ENCODE measurements around the gene RBBP4.

RBBP4 gene

DNA sequence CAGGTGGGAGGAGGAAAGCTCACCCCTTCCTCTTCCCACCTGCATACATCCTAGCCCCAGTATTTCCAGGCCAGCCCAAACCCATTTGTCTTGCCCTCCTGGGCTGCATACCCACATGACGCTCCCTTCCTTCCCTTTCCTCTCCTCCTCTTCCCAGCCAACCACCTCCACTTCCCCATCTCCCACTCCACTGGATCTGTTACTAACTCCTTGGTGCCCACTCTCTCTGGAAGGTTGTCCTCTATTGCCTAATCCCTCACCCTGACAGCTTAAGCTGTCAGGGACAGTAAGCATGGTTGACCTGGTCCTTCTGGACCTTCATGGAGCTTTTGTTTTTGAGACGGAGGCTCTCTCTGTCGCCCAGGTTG is 74.6 kb downstream of the RBBP4 start:
- H3K4me3 ChIP-seq (ENCODE audit: low read depth, low read length), result no peak overlapping the region
- TF ChIP-seq, protein P1, sequence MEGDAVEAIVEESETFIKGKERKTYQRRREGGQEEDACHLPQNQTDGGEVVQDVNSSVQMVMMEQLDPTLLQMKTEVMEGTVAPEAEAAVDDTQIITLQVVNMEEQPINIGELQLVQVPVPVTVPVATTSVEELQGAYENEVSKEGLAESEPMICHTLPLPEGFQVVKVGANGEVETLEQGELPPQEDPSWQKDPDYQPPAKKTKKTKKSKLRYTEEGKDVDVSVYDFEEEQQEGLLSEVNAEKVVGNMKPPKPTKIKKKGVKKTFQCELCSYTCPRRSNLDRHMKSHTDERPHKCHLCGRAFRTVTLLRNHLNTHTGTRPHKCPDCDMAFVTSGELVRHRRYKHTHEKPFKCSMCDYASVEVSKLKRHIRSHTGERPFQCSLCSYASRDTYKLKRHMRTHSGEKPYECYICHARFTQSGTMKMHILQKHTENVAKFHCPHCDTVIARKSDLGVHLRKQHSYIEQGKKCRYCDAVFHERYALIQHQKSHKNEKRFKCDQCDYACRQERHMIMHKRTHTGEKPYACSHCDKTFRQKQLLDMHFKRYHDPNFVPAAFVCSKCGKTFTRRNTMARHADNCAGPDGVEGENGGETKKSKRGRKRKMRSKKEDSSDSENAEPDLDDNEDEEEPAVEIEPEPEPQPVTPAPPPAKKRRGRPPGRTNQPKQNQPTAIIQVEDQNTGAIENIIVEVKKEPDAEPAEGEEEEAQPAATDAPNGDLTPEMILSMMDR (IDR thresholded peaks at IDR 0.05; ENCODE audit: control insufficient read depth, extremely low read depth, insufficient read depth), result no peak
- DNase-seq (ENCODE audit: low read depth), result no peak

DNA sequence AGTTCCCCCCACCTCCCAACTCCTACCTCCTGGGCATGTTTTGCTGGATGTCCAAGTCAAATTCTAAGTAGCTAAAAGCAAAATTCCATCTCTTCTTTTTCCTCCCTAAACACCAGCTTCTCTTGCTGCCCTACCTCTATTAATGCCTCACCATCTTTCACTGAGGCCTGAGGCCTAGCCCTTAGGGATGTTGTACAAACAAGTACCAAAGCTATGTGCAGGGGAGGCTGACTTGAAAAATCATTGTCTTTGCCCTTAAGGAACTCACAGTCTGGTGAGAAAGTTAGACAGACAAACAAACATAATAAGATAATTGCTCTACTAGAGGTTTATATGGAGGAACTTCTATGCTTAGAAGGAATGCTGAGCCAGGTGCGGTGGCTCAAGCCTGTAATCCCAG is 76.9 kb downstream of the RBBP4 start:
- no peak for DNase-seq (ENCODE audit: low read depth)
- TF ChIP-seq, protein P1 (IDR thresholded peaks at IDR 0.05; ENCODE audit: control insufficient read depth, extremely low read depth, insufficient read depth), result no peak
- H3K4me3 ChIP-seq (ENCODE audit: low read depth, low read length), result no peak overlapping the region

DNA sequence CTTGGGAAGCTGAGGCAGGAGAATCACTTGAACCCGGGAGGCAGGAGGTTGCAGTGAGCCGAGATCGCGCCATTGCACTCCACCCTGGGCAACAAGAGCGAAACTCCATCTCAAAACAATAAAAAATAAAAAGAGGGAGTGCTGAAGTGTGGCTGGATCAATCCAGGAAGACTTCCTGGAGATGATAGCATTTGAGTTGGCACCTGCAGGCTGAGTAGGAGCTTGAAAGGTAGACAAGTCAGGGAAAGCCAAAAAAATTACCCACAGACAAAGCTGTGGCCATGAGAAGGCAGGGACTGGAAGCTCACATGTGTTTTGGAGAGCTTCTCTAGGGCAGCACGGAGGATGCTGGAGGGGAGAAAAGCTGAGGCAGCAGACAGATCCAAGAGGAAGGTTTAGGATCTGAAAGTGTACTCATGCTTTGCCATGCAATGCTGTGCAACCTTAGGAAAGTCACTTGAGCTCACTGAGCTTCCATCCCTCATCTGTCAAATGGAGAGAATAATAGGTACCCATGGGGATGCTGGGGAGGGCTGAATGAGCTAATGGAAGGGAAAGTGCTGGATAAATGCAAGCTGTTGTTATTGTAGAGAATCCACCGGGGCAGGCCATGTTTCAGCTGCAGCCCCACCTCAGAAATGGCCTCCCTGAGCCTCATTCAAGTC is 77.5 kb downstream of the RBBP4 start:
- TF ChIP-seq, protein P1 (IDR thresholded peaks at IDR 0.05; ENCODE audit: control insufficient read depth, extremely low read depth, insufficient read depth), result no peak
- no peak overlapping the region for H3K4me3 ChIP-seq (ENCODE audit: low read depth, low read length)
- DNase-seq (ENCODE audit: low read depth), result no peak

DNA sequence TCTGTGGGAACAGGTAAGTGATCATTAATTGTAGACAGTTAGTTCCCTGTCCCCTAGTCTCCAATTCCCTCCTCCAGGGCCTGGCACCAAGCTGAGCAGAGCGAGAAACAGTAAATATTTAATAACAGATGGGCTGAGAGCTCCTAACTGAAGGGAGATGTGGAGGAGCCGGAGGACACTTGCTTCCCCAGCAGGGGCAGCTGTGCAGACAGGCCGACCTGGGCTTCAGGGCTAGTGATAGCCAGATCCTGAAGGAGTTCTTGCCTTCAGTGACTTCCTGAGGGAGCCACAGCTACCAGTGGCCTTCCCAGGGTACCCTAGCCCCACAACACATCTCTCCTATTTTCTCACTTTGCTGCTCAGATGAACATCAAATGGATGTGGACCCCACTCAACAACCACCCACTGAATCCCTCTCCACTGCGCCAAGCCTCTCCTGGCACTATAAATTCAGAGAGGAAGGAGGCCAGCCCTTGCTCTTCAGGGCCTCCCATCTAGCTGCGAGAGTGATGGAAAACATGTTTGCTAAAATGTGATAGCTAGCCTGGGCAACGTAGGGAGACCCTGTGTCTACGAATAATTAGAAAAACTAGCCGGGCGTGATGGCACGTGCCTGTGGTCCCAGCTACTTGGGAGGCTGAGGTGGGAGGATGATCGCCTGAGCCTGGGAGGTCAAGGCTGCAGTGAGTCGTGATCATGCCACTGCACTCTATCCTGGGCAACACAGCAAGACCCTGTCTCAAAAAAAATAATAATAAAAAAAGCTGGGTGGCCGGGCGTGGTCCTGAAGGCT is 78.4 kb downstream of the RBBP4 start:
- DNase-seq (ENCODE audit: low read depth), result no peak
- TF ChIP-seq, protein P1 (IDR thresholded peaks at IDR 0.05; ENCODE audit: control insufficient read depth, extremely low read depth, insufficient read depth), result no peak
- H3K4me3 ChIP-seq (ENCODE audit: low read depth, low read length), result no peak overlapping the region

DNA sequence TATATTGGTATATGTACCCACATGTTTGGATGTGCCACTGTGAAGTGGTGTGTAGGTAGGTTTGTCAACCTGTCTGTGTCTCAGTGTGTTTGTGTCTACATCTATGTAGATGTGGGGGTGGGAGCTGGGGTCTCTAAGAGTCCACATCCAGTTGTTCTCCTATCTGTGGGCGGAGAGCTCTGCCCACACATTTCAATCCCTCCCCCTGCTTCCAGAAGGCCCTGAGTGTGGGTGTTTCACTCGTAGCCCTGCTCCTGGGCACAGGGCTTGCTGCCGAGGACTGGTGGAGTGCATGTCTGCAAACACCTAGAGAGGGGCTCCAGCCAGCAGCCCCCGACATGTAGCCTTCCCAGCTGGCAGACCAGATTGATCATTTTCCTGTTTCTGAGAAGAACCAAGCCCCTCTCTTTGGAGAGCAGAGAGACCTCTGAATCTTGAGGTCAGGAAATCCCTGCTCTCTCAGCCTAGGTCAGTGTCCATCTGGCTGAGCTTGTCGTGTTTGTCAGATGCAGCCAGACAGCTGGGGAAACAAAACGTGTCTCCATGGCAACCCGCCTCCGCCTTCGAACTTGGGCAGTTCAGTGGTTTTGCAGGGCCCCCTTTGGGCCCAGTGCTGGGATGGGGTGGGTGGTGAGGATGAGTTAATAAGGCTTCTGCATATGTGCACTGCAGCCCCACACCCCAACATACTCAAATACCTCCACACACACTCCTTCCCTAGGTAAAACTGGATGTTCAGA is 82.7 kb downstream of the RBBP4 start:
- TF ChIP-seq, protein P1 (IDR thresholded peaks at IDR 0.05; ENCODE audit: control insufficient read depth, extremely low read depth, insufficient read depth), result no peak
- H3K4me3 ChIP-seq (ENCODE audit: low read depth, low read length), result no peak overlapping the region
- DNase-seq (ENCODE audit: low read depth), result no peak
